Upper lobe of right lung (tissue), 1 donor: Measurements from ENCODE around the gene KCNN3. TPM values are rescaled to one million over a fixed set of nuclear protein-coding genes. Genes with fewer than 3 reads are reported as not detected.

Experiments
- ATAC-seq: fragments of 200-7000 bp; cut with Tn5 transposase; one replicate; pipeline ENCODE4 v1.9.1; 2020; ENCODE audit warnings: mild to moderate bottlenecking, moderate library complexity
- DNase-seq: peaks from one replicate; pipeline ENCODE4 v3.0.0-alpha.2; 2020
- H3K27ac ChIP-seq: fragments of 200-600 bp; one replicate; pipeline ENCODE4 v1.8.0; 2022
- H3K27me3 ChIP-seq: fragments of 200-600 bp; one replicate; pipeline ENCODE4 v1.8.0; 2022; ENCODE audit warnings: mild to moderate bottlenecking
- H3K36me3 ChIP-seq: fragments of 200-600 bp; one replicate; pipeline ENCODE4 v1.8.0; 2022
- H3K4me1 ChIP-seq: fragments of 200-600 bp; one replicate; pipeline ENCODE4 v1.8.0; 2022
- H3K4me3 ChIP-seq: fragments of 200-600 bp; one replicate; pipeline ENCODE4 v1.8.0; 2022; ENCODE audit warnings: mild to moderate bottlenecking
- H3K9me3 ChIP-seq: fragments of 200-600 bp; one replicate; pipeline ENCODE4 v1.8.0; 2022
- CTCF ChIP-seq: fragments of 200-600 bp; IDR thresholded peaks from one replicate; pipeline ENCODE4 v1.8.0; 2022; ENCODE audit warnings: antibody characterized with exemption
- intact Hi-C: fragments of 100-400 bp; cut with DNase I; formaldehyde crosslinking; loops from one replicate; pipeline ENCODE4 v1.11.0; 2022
- total RNA-seq: library from RNA; stranded (reverse); fragmentation: NEBNext Ultra II Directional; extraction: Animal tissue kit (Norgen Biotek cat#: 25700); gene quantifications from one replicate; pipeline ENCODE4 v1.2.1, GENCODE V29; 2021
- donor health status: DM: no; HTN: yes; CAD: no; lungs with severe emphysema.

KCNN3 gene
- total RNA-seq, 1 donor from 2014 or later = 7.6 TPM

- intact Hi-C loops = loop anchor here (10.0 kb wide), 1 partner anchor 205 kb away; the partner anchor contains the start of gene KCNN3
- ATAC-seq (peak; percentile 100), DNase-seq (peak; percentile 81)
- no peak overlapping the region for H3K4me3 ChIP-seq
- no peaks in the 10 kb centered on the region for H3K9me3 ChIP-seq
- no peaks in the 10 kb centered on the region for H3K36me3 ChIP-seq
- TF ChIP-seq CTCF = peak; percentile 76
- no peaks in the 10 kb centered on the region for H3K27me3 ChIP-seq
- H3K27ac ChIP-seq = no peak overlapping the region
- no peaks in the 10 kb centered on the region for H3K4me1 ChIP-seq
These were observed 200.4 kb downstream of the KCNN3 start for GRCh38 chr1:154669464-154670282.

- DNase-seq (no peak), ATAC-seq (no peak)
- Histone ChIP-seq H3K4me1 (no peaks in the 10 kb centered on the region), H3K27ac (no peak overlapping the region), H3K4me3 (no peak overlapping the region), H3K27me3 (peaks cover 4% of the 10 kb centered on the region), H3K36me3 (no peaks in the 10 kb centered on the region), H3K9me3 (no peaks in the 10 kb centered on the region)
- intact Hi-C loops = loop anchor here (10.0 kb wide), 1 partner anchor 209 kb away; the partner anchor contains the start of gene KCNN3
- no peak for TF ChIP-seq CTCF
These were observed 203.9 kb downstream of the KCNN3 start for GRCh38 chr1:154666051-154666790.

GRCh38 chr1:154664331-154665002, 205.6 kb downstream of the KCNN3 start:
- peaks cover 7% of the 10 kb centered on the region for H3K27me3 ChIP-seq
- DNase-seq (no peak), ATAC-seq (no peak)
- intact Hi-C loops = loop anchor here (10.0 kb wide), 1 partner anchor 210 kb away; the partner anchor contains the start of gene KCNN3
- TF ChIP-seq CTCF = no peak
- H3K27ac ChIP-seq = no peak overlapping the region
- no peaks in the 10 kb centered on the region for H3K9me3 ChIP-seq
- H3K4me1 ChIP-seq = no peaks in the 10 kb centered on the region
- H3K4me3 ChIP-seq = no peak overlapping the region
- H3K36me3 ChIP-seq = no peaks in the 10 kb centered on the region

GRCh38 chr1:154663471-154664060, 206.5 kb downstream of the KCNN3 start:
- ATAC-seq = no peak
- H3K4me3 ChIP-seq = no peak overlapping the region
- intact Hi-C loops = loop anchor here (10.0 kb wide), 1 partner anchor 211 kb away; the partner anchor contains the start of gene KCNN3
- peaks cover 13% of the 10 kb centered on the region for H3K27me3 ChIP-seq
- no peaks in the 10 kb centered on the region for H3K9me3 ChIP-seq
- no peak for DNase-seq
- H3K4me1 ChIP-seq = no peaks in the 10 kb centered on the region
- H3K27ac ChIP-seq = no peak overlapping the region
- TF ChIP-seq CTCF = no peak
- H3K36me3 ChIP-seq = no peaks in the 10 kb centered on the region

GRCh38 chr1:154661110-154661509, 209.0 kb downstream of the KCNN3 start:
- no peak for DNase-seq
- H3K4me3 ChIP-seq = no peak overlapping the region
- no peak for TF ChIP-seq CTCF
- ATAC-seq = no peak
- no peak overlapping the region for H3K27ac ChIP-seq
- intact Hi-C loops = loop anchor here (10.0 kb wide), 1 partner anchor 214 kb away; the partner anchor contains the start of gene KCNN3
- no peaks in the 10 kb centered on the region for H3K9me3 ChIP-seq
- no peaks in the 10 kb centered on the region for H3K4me1 ChIP-seq
- H3K36me3 ChIP-seq = no peaks in the 10 kb centered on the region
- peaks cover 13% of the 10 kb centered on the region for H3K27me3 ChIP-seq
